Activated CD8-positive, alpha-beta memory T cell treated with anti-CD3 and anti-CD28 coated beads, Interleukin-2, amount 50 U/mL, for 4 hours (primary cell): ENCODE data around the gene HPN.
"Not testable (repeated sequence)": the region's sequence is repeated elsewhere in the genome, so short reads cannot be mapped to it uniquely, and the experiment has no call there.

ENCODE experiments used
- DNase-seq: peaks from one replicate; pipeline ENCODE4 v3.0.0-alpha.2; 2020

The HPN gene

GRCh38 chr19:35028600-35028885, 13.0 kb upstream of the HPN start:
- not testable (repeated sequence) for DNase-seq

DNA sequence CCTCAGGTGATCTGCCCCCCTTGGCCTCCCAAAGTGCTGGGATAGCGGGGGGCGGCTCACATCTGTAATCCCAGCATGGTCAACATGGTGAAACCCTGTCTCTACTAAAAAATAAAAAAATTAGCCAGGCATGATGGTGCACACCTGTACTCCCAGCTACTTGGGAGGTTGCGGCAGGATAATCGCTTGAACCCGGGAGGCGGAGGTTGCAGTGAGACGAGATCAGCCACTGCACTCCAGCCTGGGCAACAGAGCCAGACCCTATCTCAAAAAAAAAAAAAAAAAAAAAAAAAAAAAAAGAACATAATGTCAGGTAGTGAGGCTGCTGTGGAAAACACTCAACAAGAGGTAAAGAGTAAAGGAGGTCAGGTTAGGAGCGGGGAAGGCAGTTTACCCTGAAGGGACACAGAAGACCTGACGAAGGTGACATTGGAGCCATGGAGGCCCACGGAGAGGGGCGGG, 12.2 kb upstream of the HPN start:
- not testable (repeated sequence) for DNase-seq

DNA sequence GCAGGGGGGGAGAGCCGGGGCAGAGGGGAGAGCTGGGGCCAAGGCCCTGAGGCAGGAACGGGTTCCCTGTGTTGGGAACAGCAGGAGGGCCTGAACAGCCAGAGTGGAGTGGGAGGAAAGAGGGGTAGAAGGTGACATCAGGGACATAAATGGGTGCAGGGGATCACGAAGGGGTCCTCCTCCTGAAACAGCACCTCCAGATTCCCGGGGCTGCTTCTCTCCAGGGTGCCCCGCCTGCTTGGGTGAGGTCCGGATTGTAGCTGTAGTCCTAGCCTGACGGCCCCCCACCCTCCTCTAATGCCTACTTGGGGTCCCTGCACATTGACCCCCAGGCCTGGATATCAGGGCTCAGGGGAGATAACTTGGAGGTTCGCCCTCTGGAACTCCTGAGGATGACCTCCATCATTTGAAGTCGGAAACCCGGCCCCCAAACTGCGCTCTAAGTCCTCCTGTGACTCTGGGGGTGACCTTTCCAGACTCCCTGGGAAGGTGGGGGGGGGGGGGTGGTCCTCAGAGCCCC, 11.7 kb upstream of the HPN start:
- no peak for DNase-seq

GRCh38 chr19:35030257-35031071, 11.1 kb upstream of the HPN start, which contains the start of gene SCN1B:
SCN1B (plus strand) TSS chr19:35030470; CDS start chr19:35030821, 351 bp downstream.
- DNase-seq: peak; percentile 78

- no peak for DNase-seq
Measured at GRCh38 chr19:35031072-35031881, 10.2 kb upstream of the HPN start.

GRCh38 chr19:35032356-35032865, 9.1 kb upstream of the HPN start:
- DNase-seq: no peak

- DNase-seq: no peak
Measured at GRCh38 chr19:35033067-35034004, 8.2 kb upstream of the HPN start.

DNA sequence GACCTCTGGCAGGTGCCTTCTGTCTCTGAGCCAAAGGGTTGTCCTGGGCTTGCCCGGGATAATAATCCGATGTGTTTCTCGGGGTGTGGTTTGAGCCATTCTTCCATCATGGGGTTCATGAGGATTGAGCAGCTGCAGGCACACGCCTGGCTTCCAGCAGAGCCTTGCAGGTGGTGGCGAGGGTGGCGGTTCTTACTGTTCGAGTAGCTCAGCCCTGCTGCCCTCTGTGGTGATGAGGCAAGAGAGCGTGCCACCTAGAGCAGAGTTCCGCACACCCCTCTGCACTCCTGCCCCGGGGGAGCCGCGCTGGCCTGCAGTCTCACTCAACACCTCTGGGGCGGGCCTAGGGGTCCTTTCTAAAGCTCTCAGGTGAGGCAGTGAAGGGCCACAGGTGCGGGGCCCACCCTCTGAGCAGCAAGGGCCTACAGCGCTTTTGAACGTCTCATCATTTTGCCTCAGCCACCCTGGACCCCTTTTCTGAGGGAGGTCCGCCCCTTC, 7.5 kb upstream of the HPN start:
- DNase-seq: no peak

GRCh38 chr19:35034588-35035382, 6.7 kb upstream of the HPN start:
- DNase-seq: no peak

DNA sequence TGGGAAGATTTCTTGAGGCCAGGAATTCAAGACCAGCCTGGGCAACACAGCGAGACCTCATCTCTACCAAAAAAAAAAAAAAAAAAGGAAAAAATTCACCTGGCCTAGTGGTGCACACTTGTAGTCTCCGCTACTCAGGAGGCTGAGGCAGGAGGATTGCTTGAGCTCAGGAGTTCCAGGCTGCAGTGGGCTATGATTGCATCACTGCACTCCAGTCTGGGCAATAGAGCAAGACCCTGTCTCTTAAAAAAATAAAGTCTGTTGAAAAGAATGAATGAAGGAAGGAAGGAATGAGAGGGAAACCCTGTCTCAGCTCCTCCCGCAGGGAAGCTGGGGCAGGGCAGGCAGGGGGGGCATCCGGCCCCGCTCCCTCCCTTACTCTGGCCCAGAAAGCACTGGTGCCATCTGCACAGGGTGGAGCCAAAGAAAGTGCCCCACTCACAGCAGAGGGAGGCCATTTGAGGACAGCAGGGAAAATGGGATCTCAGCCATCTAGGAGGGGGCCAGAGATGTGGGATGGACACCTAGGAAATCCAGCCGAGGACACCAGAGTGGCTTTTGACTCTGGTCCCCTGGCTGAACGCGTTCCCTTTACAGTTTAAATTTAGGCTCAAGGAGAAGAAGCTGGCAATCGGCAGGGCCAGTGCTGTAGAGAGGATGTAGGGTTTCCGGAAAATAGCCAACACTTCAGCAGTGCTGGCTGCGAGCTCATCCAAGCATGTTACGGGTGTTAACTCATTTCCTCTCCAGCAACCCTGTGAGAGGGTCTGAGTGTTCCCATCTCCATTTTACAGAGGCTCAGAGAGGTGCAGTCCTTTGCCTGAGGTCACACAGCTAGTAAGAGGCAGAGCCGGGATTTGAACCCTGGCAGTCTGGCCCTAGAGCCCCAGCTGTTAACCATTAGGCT, 3.6 kb upstream of the HPN start:
- DNase-seq: no peak

DNA sequence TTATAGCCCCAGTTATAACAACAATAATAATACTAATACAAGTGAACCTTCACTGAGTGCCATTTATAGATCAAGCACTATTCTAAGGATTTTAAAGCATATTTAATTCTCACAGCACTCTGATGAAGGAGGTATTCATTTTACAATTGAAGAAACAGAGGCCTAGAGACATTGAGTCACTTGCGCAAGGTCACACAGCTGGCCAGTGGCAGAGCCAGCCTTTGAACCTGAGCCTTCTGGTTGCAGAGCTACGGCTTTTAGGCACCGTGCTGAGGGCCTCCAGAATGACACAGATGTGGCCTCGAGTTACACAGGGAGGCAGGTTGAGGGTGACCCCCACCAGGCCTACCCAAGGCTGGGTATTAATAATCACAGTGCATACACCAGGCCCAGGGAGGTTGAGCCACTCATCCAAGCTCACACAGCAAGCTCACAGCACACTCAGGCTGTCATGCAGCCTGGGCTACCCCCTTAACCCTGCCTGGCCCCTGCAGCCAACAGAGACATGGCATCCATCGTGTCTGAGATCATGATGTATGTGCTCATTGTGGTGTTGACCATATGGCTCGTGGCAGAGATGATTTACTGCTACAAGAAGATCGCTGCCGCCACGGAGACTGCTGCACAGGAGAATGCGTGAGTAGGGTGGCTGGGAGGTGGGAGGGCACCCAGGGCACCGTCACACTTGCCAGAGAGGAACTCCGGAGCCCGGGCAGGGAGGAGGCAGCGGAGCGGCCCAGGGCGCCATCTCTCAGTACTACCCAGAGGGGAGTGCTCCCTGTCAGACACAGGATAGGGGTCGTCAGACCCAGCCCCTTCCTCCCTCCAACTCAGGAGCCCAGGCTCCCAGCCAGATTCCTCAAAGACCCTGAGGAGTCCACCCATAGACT, 2.7 kb upstream of the HPN start:
- no peak for DNase-seq

DNA sequence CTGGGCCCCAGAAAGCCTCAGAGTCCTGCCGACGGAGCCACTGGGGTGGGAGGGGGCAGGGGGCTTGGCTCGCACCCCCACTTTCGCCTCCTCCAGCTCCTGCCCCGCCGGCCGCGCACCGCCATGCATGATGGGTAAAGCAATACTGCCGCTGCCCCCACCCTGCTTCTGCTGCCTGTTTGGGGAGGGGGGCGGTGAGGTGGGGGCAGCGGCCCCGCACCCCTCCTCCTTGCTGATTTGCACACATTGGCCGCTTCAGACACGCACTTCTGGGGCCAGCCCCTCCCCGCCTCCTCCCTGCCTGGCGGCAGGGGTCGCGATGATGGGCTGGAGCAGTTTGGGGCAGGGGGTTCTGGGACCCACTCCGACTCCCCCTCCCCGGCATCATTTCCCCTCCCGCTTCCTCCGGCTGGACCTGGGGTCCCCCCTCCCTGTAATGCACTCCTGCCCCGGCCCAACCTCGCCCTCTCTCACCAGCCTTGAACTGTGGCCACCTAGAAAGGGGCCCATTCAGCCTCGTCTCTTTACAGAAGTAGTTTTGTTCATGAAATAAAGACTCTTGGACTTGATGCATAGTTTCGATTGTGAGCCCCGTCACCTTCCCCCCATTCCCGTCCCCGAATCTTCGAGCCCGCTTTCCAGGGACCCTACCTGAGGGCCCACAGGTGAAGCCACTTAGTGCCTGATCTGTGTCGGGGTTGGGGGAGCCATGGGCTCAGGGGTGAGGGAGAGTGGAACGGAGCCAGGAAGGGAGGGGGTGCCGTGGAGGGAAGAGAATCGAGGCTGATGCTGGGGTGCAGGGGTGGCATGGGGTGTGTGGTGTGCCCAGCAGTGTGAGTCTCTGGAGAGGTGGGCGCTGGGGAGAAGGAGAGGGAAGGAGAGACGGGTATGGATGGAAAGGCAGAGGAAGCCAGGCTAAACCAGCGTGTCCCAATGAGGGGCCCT, 1.4 kb upstream of the HPN start:
- DNase-seq: no peak

GRCh38 chr19:35040826-35041547, 534 bp upstream of the HPN start:
- DNase-seq: no peak

- no peak for DNase-seq
Measured at GRCh38 chr19:35042056-35042730, 672 bp downstream of the HPN start.

GRCh38 chr19:35042954-35043604, 1.6 kb downstream of the HPN start:
- DNase-seq: no peak

DNA sequence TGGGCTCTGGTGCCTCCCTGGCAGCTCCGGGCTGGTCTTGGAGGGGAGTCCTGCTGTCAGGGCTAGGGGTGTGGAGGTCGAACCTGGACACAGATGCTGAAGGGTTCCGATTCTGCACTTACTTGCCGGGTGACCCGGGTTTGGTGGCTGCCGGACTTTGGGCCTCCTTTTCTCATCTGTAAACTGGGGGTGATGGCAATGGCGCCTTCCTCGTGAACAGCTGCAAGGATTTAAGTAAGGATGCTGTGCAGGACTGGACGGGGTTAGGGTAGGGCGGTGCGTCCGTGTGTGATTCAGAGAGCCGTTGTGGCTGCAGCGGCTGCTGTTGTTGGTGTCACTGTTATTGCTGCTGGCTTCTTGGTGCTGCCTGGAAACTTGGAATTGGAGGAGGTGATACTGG, 2.4 kb downstream of the HPN start:
- DNase-seq: no peak
